HEK293 (cell line): ENCODE measurements around the gene LLGL2.
"Not testable (repeated sequence)": the region's sequence is repeated elsewhere in the genome, so short reads cannot be mapped to it uniquely, and the experiment has no call there.

ENCODE experiments used
- CTCF ChIA-PET: fragments of 350-600 bp; formaldehyde crosslinking; extraction: SDS; loops from one replicate; lab custom pipeline; 2021; ENCODE audit warnings: antibody characterized with exemption; lab: Yijun Ruan, JAX
- POLR2A ChIA-PET: fragments of 300-600 bp; formaldehyde crosslinking; extraction: SDS; loops from one replicate; lab custom pipeline; 2020; ENCODE audit warnings: antibody characterized with exemption, inconsistent platforms; lab: Yijun Ruan, JAX
- H3K27ac ChIP-seq: fragments of 200-500 bp; sonication (Bioruptor generic); 2 replicates; pipeline ENCODE4 v1.5.1; 2014; ENCODE audit warnings: low read depth, low read length, control low read depth, inconsistent platforms; ENCODE audit errors: extremely low read depth
- H3K36me3 ChIP-seq, 2 experiments: fragments of 200-500 bp in 1 of 2; sonication (Bioruptor generic) in 1 of 2; 1 replicate in 1 of 2; 2 replicates in 1 of 2; pipeline ENCODE4 v1.5.1; 2014 to 2017; ENCODE audit warnings: inconsistent platforms in 2 of 2, low read length in 2 of 2; ENCODE audit not compliant: control insufficient read depth in 2 of 2, insufficient read depth in 1 of 2
- H3K4me1 ChIP-seq: fragments of 200-500 bp; sonication (Bioruptor generic); 2 replicates; pipeline ENCODE4 v1.5.1; 2014; ENCODE audit warnings: mild to moderate bottlenecking, low read length, inconsistent platforms; ENCODE audit not compliant: control insufficient read depth, insufficient read depth
- H3K4me3 ChIP-seq: 2 replicates; pipeline ENCODE4 v1.5.1; 2011; ENCODE audit warnings: low read depth, mild to moderate bottlenecking, control low read depth, low read length, moderate library complexity
- H3K9me3 ChIP-seq: fragments of 200-500 bp; sonication (Bioruptor generic); 2 replicates; pipeline ENCODE4 v1.5.1; 2014; ENCODE audit warnings: low read depth, low read length, inconsistent platforms; ENCODE audit not compliant: control insufficient read depth, insufficient read depth
- GLI4 ChIP-seq: fragments of 450-650 bp; formaldehyde crosslinking; IDR thresholded peaks from 2 replicates; pipeline ENCODE4 v1.5.1; 2016; ENCODE audit warnings: missing biosample characterization, missing genetic modification characterization
- KLF1 ChIP-seq: fragments of 450-650 bp; formaldehyde crosslinking; IDR thresholded peaks from 2 replicates; pipeline ENCODE4 v1.5.1; 2016; ENCODE audit warnings: missing biosample characterization, missing genetic modification characterization
- KLF16 ChIP-seq: fragments of 450-650 bp; formaldehyde crosslinking; IDR thresholded peaks from 2 replicates; pipeline ENCODE4 v1.5.1; 2017; ENCODE audit warnings: missing biosample characterization, missing genetic modification characterization
- KLF9 ChIP-seq: fragments of 450-650 bp; formaldehyde crosslinking; IDR thresholded peaks from 2 replicates; pipeline ENCODE4 v1.5.1; 2016; ENCODE audit warnings: missing biosample characterization, missing genetic modification characterization, low read depth
- OSR2 ChIP-seq: fragments of 450-650 bp; formaldehyde crosslinking; IDR thresholded peaks from 2 replicates; pipeline ENCODE4 v1.5.1; 2016; ENCODE audit warnings: missing biosample characterization, missing genetic modification characterization
- REPIN1 ChIP-seq: fragments of 450-650 bp; formaldehyde crosslinking; IDR thresholded peaks from 2 replicates; pipeline ENCODE4 v1.5.1; 2017; ENCODE audit warnings: missing biosample characterization, missing genetic modification characterization, low read depth
- SP3 ChIP-seq: fragments of 450-650 bp; formaldehyde crosslinking; IDR thresholded peaks from 2 replicates; pipeline ENCODE4 v1.5.1; 2016; ENCODE audit warnings: missing biosample characterization, missing genetic modification characterization
- YY1 ChIP-seq: fragments of 450-650 bp; formaldehyde crosslinking; IDR thresholded peaks from 2 replicates; pipeline ENCODE4 v1.5.1; 2018; ENCODE audit warnings: missing biosample characterization, missing genetic modification characterization
- ZBTB17 ChIP-seq: fragments of 450-650 bp; formaldehyde crosslinking; IDR thresholded peaks from 2 replicates; pipeline ENCODE4 v1.5.1; 2016; ENCODE audit warnings: missing biosample characterization, missing genetic modification characterization
- ZBTB7A ChIP-seq: fragments of 450-650 bp; formaldehyde crosslinking; IDR thresholded peaks from 2 replicates; pipeline ENCODE4 v1.5.1; 2016; ENCODE audit warnings: low read depth, missing biosample characterization, missing genetic modification characterization
- ZIC2 ChIP-seq: fragments of 450-650 bp; formaldehyde crosslinking; IDR thresholded peaks from 2 replicates; pipeline ENCODE4 v1.5.1; 2016; ENCODE audit warnings: missing biosample characterization, missing genetic modification characterization
- ZNF16 ChIP-seq: fragments of 450-650 bp; formaldehyde crosslinking; IDR thresholded peaks from 2 replicates; pipeline ENCODE4 v1.5.1; 2016; ENCODE audit warnings: low read depth, missing biosample characterization, missing genetic modification characterization
- ZNF2 ChIP-seq: fragments of 450-650 bp; formaldehyde crosslinking; IDR thresholded peaks from 2 replicates; pipeline ENCODE4 v1.5.1; 2016; ENCODE audit warnings: missing biosample characterization, missing genetic modification characterization
- ZNF23 ChIP-seq: fragments of 450-650 bp; formaldehyde crosslinking; IDR thresholded peaks from 2 replicates; pipeline ENCODE4 v1.5.1; 2016; ENCODE audit warnings: missing biosample characterization, missing genetic modification characterization, borderline replicate concordance
- ZNF248 ChIP-seq: fragments of 450-650 bp; formaldehyde crosslinking; IDR thresholded peaks from 2 replicates; pipeline ENCODE4 v1.5.1; 2017; ENCODE audit warnings: missing biosample characterization, missing genetic modification characterization
- ZNF777 ChIP-seq: fragments of 450-650 bp; formaldehyde crosslinking; IDR thresholded peaks from 2 replicates; pipeline ENCODE4 v1.5.1; 2017; ENCODE audit warnings: missing biosample characterization, missing genetic modification characterization, borderline replicate concordance
- TF ChIP-seq, protein P1 (sequence below): fragments of 450-650 bp; formaldehyde crosslinking; IDR thresholded peaks from 2 replicates; pipeline ENCODE4 v1.5.1; 2017; ENCODE audit warnings: missing biosample characterization, missing genetic modification characterization
- TF ChIP-seq, protein P2 (sequence below): sonication (generic); formaldehyde crosslinking; IDR thresholded peaks from 2 replicates; pipeline ENCODE4 v1.8.1; 2022; ENCODE audit warnings: mild to moderate bottlenecking, moderate library complexity, missing genetic modification reagents
- TF ChIP-seq, protein P3 (sequence below): fragments of 450-650 bp; formaldehyde crosslinking; IDR thresholded peaks from 2 replicates; pipeline ENCODE4 v1.5.1; 2016; ENCODE audit warnings: missing biosample characterization, missing genetic modification characterization
- TF ChIP-seq, protein P4 (sequence below): fragments of 450-650 bp; IDR thresholded peaks from 2 replicates; pipeline ENCODE4 v1.5.1; 2018; ENCODE audit warnings: missing biosample characterization, mild to moderate bottlenecking, missing genetic modification characterization
- TF ChIP-seq, protein P5 (sequence below): fragments of 450-650 bp; formaldehyde crosslinking; IDR thresholded peaks from 2 replicates; pipeline ENCODE4 v1.5.1; 2017; ENCODE audit warnings: missing biosample characterization, missing genetic modification characterization

The LLGL2 gene

DNA sequence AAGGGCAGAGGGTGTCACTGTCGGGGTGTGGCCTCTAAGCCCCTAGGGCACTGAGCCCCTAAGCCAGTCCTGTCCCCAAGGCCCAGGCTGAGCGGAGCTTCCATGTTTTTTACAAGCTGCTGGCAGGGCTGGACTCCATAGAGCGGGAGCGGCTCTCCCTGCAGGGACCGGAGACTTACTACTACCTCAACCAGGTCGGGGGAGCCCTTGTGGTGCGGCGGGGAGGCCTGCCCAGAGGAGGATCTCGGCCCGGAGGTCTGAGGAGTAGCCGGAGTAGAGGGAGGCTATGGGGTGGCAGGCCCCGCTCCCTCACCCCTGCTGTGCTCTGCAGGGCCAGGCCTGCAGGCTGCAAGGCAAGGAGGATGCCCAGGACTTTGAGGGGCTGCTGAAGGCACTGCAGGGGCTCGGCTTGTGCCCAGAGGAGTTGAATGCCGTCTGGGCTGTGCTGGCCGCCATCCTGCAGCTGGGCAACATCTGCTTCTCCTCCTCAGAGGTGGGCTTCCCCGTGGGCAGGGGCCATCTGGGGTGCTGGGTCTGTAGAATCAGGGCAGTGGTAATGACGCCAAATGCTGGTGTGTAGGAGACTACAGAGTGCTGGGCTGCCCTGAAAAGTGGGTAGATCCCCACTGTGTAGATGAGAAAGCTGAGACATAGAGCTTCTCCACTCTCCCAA is 67.0 kb downstream of the LLGL2 start:
- no peak overlapping the region for H3K4me3 ChIP-seq
- no peaks in the 10 kb centered on the region for H3K36me3 ChIP-seq
- TF ChIP-seq ZIC2 (tag by site-specific recombination) (peak; percentile 17; the same call in 1 of the 2 replicates), REPIN1 (no peak)
- TF ChIP-seq, protein P1, sequence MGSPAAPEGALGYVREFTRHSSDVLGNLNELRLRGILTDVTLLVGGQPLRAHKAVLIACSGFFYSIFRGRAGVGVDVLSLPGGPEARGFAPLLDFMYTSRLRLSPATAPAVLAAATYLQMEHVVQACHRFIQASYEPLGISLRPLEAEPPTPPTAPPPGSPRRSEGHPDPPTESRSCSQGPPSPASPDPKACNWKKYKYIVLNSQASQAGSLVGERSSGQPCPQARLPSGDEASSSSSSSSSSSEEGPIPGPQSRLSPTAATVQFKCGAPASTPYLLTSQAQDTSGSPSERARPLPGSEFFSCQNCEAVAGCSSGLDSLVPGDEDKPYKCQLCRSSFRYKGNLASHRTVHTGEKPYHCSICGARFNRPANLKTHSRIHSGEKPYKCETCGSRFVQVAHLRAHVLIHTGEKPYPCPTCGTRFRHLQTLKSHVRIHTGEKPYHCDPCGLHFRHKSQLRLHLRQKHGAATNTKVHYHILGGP, result no peak
- TF ChIP-seq, protein P2, sequence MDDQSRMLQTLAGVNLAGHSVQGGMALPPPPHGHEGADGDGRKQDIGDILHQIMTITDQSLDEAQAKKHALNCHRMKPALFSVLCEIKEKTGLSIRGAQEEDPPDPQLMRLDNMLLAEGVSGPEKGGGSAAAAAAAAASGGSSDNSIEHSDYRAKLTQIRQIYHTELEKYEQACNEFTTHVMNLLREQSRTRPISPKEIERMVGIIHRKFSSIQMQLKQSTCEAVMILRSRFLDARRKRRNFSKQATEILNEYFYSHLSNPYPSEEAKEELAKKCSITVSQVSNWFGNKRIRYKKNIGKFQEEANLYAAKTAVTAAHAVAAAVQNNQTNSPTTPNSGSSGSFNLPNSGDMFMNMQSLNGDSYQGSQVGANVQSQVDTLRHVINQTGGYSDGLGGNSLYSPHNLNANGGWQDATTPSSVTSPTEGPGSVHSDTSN (CRISPR knock-in tag), result no peak
- peaks cover 2% of the 10 kb centered on the region; the same call in 1 of the 2 replicates for H3K4me1 ChIP-seq
- H3K27ac ChIP-seq, result no peak overlapping the region
- CTCF ChIA-PET, result interaction anchor here (1.0 to 5.1 kb wide), 4 partner anchors 9 to 158 kb away, joined by 3 to 58 read pairs (median 10); partner anchors contain the start of gene SMIM5
- POLR2A ChIA-PET, result no interaction called here
- H3K9me3 ChIP-seq, result no peaks in the 10 kb centered on the region

DNA sequence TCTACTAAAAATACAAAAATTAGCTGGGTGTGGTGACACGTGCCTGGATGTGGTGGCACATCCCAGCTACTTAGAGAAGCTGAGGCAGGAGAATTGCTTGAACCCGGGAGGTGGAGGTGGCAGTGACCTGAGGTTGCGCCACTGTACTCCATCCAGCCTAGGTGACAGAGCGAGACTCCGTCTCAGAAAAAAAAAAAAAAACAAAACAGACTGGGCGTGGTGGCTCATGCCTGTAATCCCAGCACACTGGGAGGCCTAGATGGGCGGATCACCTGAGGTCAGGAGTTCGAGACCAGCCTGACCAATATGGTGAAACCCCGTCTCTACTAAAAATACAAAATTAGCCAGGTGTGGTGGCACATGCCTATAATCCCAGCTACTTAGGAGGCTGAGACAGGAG is 67.9 kb downstream of the LLGL2 start:
- ChIA-PET POLR2A (interaction anchor here (0.6 kb wide), 1 partner anchor 38 kb away, joined by 6 read pairs; no protein-coding TSS in a partner anchor), CTCF (interaction anchor here (0.6 to 5.1 kb wide), 7 partner anchors 8 to 157 kb away, joined by 3 to 58 read pairs (median 5); partner anchors contain the start of gene SMIM5)
- not testable (repeated sequence) for H3K4me3 ChIP-seq, H3K9me3 ChIP-seq, H3K36me3 ChIP-seq, H3K27ac ChIP-seq, H3K4me1 ChIP-seq
- TF ChIP-seq KLF1 (tag by site-specific recombination), result peak; percentile 60

DNA sequence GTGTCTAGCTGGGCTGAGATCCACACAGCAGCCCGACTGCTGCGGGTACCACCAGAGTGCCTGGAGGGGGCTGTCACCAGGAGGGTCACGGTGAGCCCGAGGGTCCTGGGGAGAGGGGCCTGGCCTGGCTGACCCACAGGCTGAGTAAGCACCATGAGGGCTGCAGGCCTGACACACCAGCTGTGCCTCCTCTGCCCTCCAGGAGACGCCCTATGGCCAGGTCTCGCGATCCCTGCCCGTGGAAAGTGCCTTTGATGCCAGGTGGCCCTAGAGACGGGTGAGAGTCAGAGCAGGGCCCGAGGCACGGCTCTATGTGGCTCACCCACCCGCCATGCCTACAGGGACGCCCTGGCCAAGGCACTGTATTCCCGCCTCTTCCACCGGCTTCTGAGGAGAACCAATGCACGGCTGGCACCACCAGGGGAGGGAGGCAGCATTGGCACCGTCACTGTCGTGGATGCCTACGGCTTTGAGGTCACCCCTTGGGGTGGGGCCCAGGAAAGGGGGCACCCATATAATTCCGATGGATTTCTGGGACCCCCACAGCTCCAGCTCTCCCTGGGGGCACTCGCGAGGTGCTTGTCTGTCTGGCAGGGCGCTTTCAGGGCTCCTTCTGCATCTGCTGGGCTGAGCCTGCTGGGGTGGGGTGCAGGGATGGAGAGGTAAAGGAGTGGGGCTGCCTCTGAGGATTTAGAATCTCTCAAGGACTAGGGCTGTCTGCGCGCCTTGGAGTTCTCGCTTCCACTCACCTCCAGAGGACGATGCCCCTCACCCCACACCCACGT is 69.2 kb downstream of the LLGL2 start:
- no peaks in the 10 kb centered on the region for H3K4me1 ChIP-seq
- ChIA-PET POLR2A (no interaction called here), CTCF (interaction anchor here (0.7 to 1.3 kb wide), 3 partner anchors 12 to 153 kb away, joined by 3 to 5 read pairs (median 3); no protein-coding TSS in a partner anchor)
- no peak overlapping the region for H3K27ac ChIP-seq
- H3K36me3 ChIP-seq, result no peaks in the 10 kb centered on the region
- H3K4me3 ChIP-seq, result no peak overlapping the region
- no peak for TF ChIP-seq KLF9 (tag by site-specific recombination)
- no peak for TF ChIP-seq ZNF2 (tag by site-specific recombination)
- no peak for TF ChIP-seq ZNF248 (tag by site-specific recombination)
- TF ChIP-seq, protein P2 (CRISPR knock-in tag), result no peak
- no peak for TF ChIP-seq ZNF23 (tag by site-specific recombination)
- TF ChIP-seq YY1 (tag by site-specific recombination), result no peak
- TF ChIP-seq, protein P3, sequence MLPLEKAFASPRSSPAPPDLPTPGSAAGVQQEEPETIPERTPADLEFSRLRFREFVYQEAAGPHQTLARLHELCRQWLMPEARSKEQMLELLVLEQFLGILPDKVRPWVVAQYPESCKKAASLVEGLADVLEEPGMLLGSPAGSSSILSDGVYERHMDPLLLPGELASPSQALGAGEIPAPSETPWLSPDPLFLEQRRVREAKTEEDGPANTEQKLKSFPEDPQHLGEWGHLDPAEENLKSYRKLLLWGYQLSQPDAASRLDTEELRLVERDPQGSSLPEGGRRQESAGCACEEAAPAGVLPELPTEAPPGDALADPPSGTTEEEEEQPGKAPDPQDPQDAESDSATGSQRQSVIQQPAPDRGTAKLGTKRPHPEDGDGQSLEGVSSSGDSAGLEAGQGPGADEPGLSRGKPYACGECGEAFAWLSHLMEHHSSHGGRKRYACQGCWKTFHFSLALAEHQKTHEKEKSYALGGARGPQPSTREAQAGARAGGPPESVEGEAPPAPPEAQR (tag by site-specific recombination), result no peak
- no peak for TF ChIP-seq OSR2 (tag by site-specific recombination)
- TF ChIP-seq, protein P4, sequence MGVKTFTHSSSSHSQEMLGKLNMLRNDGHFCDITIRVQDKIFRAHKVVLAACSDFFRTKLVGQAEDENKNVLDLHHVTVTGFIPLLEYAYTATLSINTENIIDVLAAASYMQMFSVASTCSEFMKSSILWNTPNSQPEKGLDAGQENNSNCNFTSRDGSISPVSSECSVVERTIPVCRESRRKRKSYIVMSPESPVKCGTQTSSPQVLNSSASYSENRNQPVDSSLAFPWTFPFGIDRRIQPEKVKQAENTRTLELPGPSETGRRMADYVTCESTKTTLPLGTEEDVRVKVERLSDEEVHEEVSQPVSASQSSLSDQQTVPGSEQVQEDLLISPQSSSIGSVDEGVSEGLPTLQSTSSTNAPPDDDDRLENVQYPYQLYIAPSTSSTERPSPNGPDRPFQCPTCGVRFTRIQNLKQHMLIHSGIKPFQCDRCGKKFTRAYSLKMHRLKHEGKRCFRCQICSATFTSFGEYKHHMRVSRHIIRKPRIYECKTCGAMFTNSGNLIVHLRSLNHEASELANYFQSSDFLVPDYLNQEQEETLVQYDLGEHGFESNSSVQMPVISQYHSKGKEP, result no peak
- TF ChIP-seq, protein P5, sequence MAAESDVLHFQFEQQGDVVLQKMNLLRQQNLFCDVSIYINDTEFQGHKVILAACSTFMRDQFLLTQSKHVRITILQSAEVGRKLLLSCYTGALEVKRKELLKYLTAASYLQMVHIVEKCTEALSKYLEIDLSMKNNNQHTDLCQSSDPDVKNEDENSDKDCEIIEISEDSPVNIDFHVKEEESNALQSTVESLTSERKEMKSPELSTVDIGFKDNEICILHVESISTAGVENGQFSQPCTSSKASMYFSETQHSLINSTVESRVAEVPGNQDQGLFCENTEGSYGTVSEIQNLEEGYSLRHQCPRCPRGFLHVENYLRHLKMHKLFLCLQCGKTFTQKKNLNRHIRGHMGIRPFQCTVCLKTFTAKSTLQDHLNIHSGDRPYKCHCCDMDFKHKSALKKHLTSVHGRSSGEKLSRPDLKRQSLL, result no peak
- no peak for TF ChIP-seq KLF16 (tag by site-specific recombination)
- no peak for TF ChIP-seq GLI4
- no peak for TF ChIP-seq ZBTB7A (tag by site-specific recombination)
- no peak for TF ChIP-seq SP3 (tag by site-specific recombination)
- no peak for TF ChIP-seq ZNF777
- no peak for TF ChIP-seq ZBTB17 (tag by site-specific recombination)
- no peak for TF ChIP-seq ZNF16 (tag by site-specific recombination)
- H3K9me3 ChIP-seq, result no peaks in the 10 kb centered on the region
